Adipocyte (in vitro differentiated cells): ENCODE results near the gene NAPB.

ENCODE experiments used
- DNase-seq: peaks from one replicate; pipeline ENCODE4 v3.0.0-alpha.2; 2015; ENCODE audit warnings: low read depth
- H3K27me3 ChIP-seq: replicated peaks from 2 replicates; pipeline ENCODE4 v1.7.0; 2013; ENCODE audit warnings: mild to moderate bottlenecking, low read length, moderate library complexity; ENCODE audit not compliant: control insufficient read depth, insufficient read depth
- H3K36me3 ChIP-seq: 2 replicates; pipeline ENCODE4 v1.7.0; 2013; ENCODE audit warnings: low read length, mild to moderate bottlenecking, moderate library complexity; ENCODE audit not compliant: control insufficient read depth, insufficient read depth, severe bottlenecking
- H3K4me1 ChIP-seq: 2 replicates; pipeline ENCODE4 v1.7.0; 2013; ENCODE audit warnings: mild to moderate bottlenecking, low read length, moderate library complexity; ENCODE audit not compliant: control insufficient read depth, insufficient read depth
- H3K4me3 ChIP-seq: 2 replicates; pipeline ENCODE4 v1.7.0; 2013; ENCODE audit warnings: mild to moderate bottlenecking, low read length, moderate library complexity
- H3K9ac ChIP-seq: 2 replicates; pipeline ENCODE4 v1.7.0; 2013; ENCODE audit warnings: mild to moderate bottlenecking, low read length, moderate library complexity
- H3K9me3 ChIP-seq: 2 replicates; pipeline ENCODE4 v1.7.0; 2013; ENCODE audit warnings: mild to moderate bottlenecking, low read length, moderate library complexity; ENCODE audit not compliant: control insufficient read depth

Gene NAPB

GRCh38 chr20:23337312-23337711 is 84.0 kb downstream of the NAPB start:
- Histone ChIP-seq H3K4me1 (peaks cover 5% of the 10 kb centered on the region), H3K9ac (no peak overlapping the region), H3K9me3 (no peaks in the 10 kb centered on the region), H3K27me3 (no peaks in the 10 kb centered on the region), H3K36me3 (no peaks in the 10 kb centered on the region), H3K4me3 (no peak overlapping the region)
- no peak for DNase-seq

GRCh38 chr20:23336476-23336875 is 84.8 kb downstream of the NAPB start:
- no peak overlapping the region for H3K4me3 ChIP-seq
- H3K9me3 ChIP-seq: no peaks in the 10 kb centered on the region
- no peak overlapping the region for H3K9ac ChIP-seq
- peaks cover 5% of the 10 kb centered on the region for H3K4me1 ChIP-seq
- DNase-seq: no peak
- H3K27me3 ChIP-seq: no peaks in the 10 kb centered on the region
- no peaks in the 10 kb centered on the region for H3K36me3 ChIP-seq

- peaks cover 5% of the 10 kb centered on the region for H3K4me1 ChIP-seq
- H3K27me3 ChIP-seq: no peaks in the 10 kb centered on the region
- H3K9ac ChIP-seq: no peak overlapping the region
- no peak overlapping the region for H3K4me3 ChIP-seq
- no peaks in the 10 kb centered on the region for H3K36me3 ChIP-seq
- no peak for DNase-seq
- no peaks in the 10 kb centered on the region for H3K9me3 ChIP-seq
Measured at GRCh38 chr20:23335521-23335920, 85.8 kb downstream of the NAPB start.

DNA sequence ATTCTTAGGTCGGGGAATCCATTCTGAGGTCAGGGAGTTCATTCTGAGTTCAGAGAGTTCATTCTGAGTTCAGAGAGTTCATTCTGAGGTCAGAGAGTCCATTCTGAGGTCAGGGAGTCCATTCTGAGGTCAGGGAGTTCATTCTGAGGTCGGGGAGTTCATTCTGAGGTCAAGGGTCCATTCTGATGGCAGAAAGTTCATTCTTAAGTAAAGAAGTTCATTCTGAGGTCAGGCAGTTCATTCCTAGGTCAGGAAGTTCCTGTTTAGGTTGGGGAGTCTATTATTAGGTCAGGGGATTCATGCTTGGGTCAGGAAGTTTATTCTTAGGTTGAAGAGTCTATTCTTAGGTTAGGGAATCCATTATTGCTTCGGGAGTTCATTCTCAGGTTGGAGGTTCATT is 87.2 kb downstream of the NAPB start:
- Histone ChIP-seq H3K4me3 (no peak overlapping the region), H3K27me3 (no peaks in the 10 kb centered on the region), H3K36me3 (no peaks in the 10 kb centered on the region), H3K4me1 (peaks cover 5% of the 10 kb centered on the region), H3K9me3 (no peaks in the 10 kb centered on the region), H3K9ac (no peak overlapping the region)
- no peak for DNase-seq

DNA sequence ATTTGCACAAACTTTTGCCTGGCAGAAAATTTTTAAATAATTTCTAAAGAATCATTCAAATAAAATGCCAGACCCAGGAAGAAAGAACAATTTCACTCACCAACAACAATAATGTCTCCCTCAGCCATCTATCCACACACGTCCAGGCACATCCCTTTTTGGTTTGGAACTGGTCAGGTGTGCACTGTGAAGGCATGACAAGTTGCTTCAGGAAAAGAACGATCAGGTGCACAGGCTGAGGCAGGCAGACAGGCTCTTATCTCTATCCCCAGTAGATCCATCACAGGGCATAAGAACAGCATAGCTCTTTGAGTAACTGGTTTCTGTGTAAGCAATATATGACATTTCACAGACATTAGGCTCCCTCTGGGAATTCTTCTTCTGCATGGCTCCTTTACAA is 88.8 kb downstream of the NAPB start:
- DNase-seq: no peak
- Histone ChIP-seq H3K4me3 (no peak overlapping the region), H3K36me3 (no peaks in the 10 kb centered on the region), H3K4me1 (peaks cover 5% of the 10 kb centered on the region), H3K9me3 (no peaks in the 10 kb centered on the region), H3K27me3 (no peaks in the 10 kb centered on the region), H3K9ac (no peak overlapping the region)

DNA sequence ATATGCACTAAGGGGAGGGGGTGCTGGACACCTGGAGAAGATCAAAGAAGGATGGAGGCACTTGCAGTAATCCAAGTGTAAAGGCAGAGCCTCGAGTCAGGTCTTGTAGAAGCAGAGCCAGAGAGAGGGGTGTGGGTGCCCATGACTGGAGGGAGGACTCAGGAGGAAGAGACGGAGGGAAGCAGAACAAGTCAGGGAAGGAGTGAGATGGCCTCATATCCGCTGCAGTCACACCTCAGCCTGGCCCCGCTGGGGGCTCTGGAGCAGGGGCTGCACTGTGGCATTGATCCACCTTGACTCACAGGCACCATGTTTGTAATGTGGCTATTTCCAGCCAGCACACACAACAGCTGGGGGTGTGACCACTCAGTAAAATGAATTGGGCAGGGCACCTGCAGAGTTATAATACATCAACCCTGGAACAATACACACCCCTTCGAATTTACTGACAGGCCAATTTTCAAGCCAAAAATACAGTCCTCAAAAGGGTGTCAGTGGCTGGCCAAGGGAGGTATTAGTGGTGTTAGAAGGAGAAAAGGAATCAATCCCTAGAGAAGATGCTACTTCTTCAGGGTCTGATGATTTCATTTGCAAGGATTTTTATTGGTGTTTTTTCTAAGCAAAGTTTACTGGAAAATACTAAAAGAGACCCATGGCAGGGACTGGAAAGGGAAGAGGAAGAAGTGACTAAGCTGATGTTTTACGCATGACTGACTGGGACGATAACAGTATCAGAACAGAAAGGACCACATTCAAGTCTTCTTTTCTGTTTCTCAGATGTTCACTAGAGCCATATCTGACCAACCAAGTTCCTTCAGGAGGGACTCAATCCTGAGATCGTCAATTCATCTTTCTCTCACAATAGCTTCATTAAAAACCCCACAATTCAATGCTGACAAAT is 89.6 kb downstream of the NAPB start:
- no peaks in the 10 kb centered on the region for H3K9me3 ChIP-seq
- no peak overlapping the region for H3K4me3 ChIP-seq
- no peak for DNase-seq
- no peaks in the 10 kb centered on the region for H3K4me1 ChIP-seq
- H3K9ac ChIP-seq: no peak overlapping the region
- H3K27me3 ChIP-seq: no peaks in the 10 kb centered on the region
- no peaks in the 10 kb centered on the region for H3K36me3 ChIP-seq

DNA sequence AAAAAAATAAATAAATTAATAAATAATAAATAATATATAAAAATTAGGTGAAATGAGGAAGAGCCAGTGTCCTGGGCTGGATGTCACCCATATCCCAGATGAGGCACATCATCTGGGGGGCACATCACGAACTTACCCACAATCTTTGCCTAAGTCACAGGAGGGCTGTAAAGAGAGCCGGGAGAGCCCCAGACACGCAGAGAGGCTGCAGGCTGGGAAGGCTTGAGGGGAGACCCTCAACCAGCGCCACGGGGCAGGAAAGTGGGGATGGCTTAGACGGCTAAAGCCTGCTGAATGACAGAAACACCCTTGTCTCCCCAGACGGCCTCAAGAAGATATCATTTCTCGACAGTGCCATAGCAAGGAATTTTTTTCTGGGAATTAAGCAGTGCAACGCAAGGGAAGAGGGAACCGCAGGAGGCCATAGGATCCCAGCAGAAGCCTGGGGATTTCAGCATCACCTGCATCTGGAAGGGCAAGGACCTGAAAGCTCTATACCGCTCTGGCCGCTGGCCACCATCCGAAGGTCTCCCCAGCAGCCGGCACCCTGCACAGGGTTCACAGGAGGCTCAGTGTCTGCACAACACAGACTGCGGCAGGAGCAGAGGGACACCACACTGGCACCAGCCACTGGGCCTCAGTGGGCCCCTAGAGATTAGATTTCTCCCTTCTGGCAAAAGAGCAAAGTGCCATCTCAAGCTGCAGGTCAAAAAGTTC is 93.5 kb downstream of the NAPB start:
- Histone ChIP-seq H3K4me3 (no peak overlapping the region), H3K4me1 (no peaks in the 10 kb centered on the region), H3K9me3 (no peaks in the 10 kb centered on the region), H3K27me3 (no peaks in the 10 kb centered on the region), H3K36me3 (no peaks in the 10 kb centered on the region), H3K9ac (no peak overlapping the region)
- no peak for DNase-seq

DNA sequence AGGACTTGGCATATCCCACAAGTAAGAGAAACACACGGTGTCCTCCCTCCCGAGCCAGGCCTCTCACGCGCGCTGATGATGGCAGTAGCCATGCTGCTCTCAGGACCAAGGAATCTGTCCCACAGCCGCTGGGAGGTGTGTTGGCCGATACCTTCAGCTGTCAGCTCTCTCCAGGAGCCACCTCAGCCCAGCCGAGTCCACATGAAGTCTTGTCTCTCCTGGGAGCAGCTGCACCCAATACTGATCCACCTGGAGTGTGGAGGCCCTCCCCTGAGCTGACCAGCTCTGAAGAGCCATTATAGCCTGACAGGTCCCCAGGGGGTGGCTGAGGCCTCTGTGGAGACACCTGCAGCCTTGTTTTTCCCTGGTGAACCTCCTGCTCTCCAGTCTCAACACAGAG is 94.5 kb downstream of the NAPB start:
- Histone ChIP-seq H3K36me3 (no peaks in the 10 kb centered on the region), H3K27me3 (no peaks in the 10 kb centered on the region), H3K9me3 (no peaks in the 10 kb centered on the region), H3K4me1 (no peaks in the 10 kb centered on the region), H3K4me3 (no peak overlapping the region), H3K9ac (no peak overlapping the region)
- DNase-seq: no peak

DNA sequence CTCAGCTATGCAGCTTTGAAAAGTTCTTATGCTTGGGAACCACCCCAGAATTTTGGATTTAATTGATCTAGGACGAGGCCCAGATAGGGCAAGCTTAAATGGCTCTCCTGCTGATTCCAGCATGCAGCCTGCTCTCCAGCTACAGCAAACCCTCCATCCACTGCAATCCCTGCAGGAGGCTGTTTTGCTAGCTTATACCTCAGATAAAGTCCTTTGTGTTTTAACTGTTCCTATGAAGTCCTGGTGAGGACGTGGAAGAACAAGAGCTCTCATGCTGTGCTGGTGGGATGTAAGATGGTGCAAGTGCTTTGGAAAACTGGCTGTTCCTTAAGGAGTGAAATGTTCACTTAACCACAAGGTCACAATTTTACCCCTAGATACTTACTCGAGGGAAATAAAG is 96.2 kb downstream of the NAPB start:
- Histone ChIP-seq H3K36me3 (no peaks in the 10 kb centered on the region), H3K4me1 (no peaks in the 10 kb centered on the region), H3K27me3 (no peaks in the 10 kb centered on the region), H3K4me3 (no peak overlapping the region), H3K9ac (no peak overlapping the region), H3K9me3 (no peaks in the 10 kb centered on the region)
- no peak for DNase-seq
